H1 (cell line): ENCODE results near the gene SMIM32. TPM values are rescaled to one million over a fixed set of nuclear protein-coding genes. Genes with fewer than 3 reads are reported as not detected.

Experiments
- CTCF ChIA-PET: fragments of 300-600 bp; sonication (Branson Sonifier 250); formaldehyde crosslinking; loops from one replicate; lab custom pipeline; 2021; ENCODE audit not compliant: partially characterized antibody; lab: Charles Lee
- POLR2A ChIA-PET: fragments of 300-600 bp; sonication (Branson Sonifier 250); formaldehyde crosslinking; loops from one replicate; lab custom pipeline; 2021; ENCODE audit warnings: inconsistent platforms; ENCODE audit not compliant: partially characterized antibody; lab: Charles Lee
- DNase-seq, 2 experiments: peaks; one replicate each; pipeline versions ENCODE4 v3.0.0 to v3.0.0-alpha.2; 2010 to 2022; ENCODE audit warnings: low spot score in 2 of 2, low read depth in 1 of 2, mixed read lengths in 1 of 2
- FAIRE-seq: peaks from 2 replicates; lab custom pipeline; 2011; peaks lifted over from hg19 to GRCh38; lab: Jason Lieb, UNC
- H2AFZ ChIP-seq: 2 replicates; pipeline ENCODE4 v1.8.1; 2012; ENCODE audit warnings: low read length, inconsistent platforms
- H2AK5ac ChIP-seq: 2 replicates; pipeline ENCODE4 v1.6.1; 2013; ENCODE audit warnings: low read depth, low read length
- H2BK120ac ChIP-seq: replicated peaks from 2 replicates; pipeline ENCODE3; 2013; ENCODE audit warnings: low read depth, low read length, inconsistent platforms
- H2BK12ac ChIP-seq: 2 replicates; pipeline ENCODE4 v1.6.1; 2013; ENCODE audit warnings: low read depth, low read length
- H2BK15ac ChIP-seq: 2 replicates; pipeline ENCODE4 v1.6.1; 2013; ENCODE audit warnings: low read length
- H2BK20ac ChIP-seq: 2 replicates; pipeline ENCODE4 v1.6.1; 2013; ENCODE audit warnings: low read length
- H2BK5ac ChIP-seq: 2 replicates; pipeline ENCODE4 v1.6.1; 2013; ENCODE audit warnings: low read depth, low read length
- H3K14ac ChIP-seq: 2 replicates; pipeline ENCODE4 v1.6.1; 2013; ENCODE audit warnings: inconsistent platforms; ENCODE audit not compliant: insufficient read length
- H3K18ac ChIP-seq: 2 replicates; pipeline ENCODE4 v1.6.1; 2013; ENCODE audit warnings: low read length; ENCODE audit errors: extremely low read depth
- H3K23ac ChIP-seq: 2 replicates; pipeline ENCODE4 v1.6.1; 2013; ENCODE audit warnings: inconsistent platforms; ENCODE audit not compliant: insufficient read length
- H3K23me2 ChIP-seq: 2 replicates; pipeline ENCODE4 v1.6.1; 2013; ENCODE audit warnings: low read depth, low read length
- H3K27ac ChIP-seq: 2 replicates; pipeline ENCODE4 v1.6.1; 2011; ENCODE audit warnings: low read depth, low read length, inconsistent platforms
- H3K27me3 ChIP-seq, 4 experiments: replicated peaks in 1 of 4; 1 replicate in 1 of 4; 2 replicates in 3 of 4; pipeline versions ENCODE4 v1.6.1 to v1.8.1; 2011 to 2013; ENCODE audit warnings: low read length in 3 of 4, mild to moderate bottlenecking in 3 of 4, inconsistent platforms in 2 of 4, mixed read lengths in 2 of 4, moderate library complexity in 1 of 4; ENCODE audit not compliant: control insufficient read depth in 3 of 4, insufficient read depth in 3 of 4; ENCODE audit errors: extremely low read depth in 1 of 4
- H3K36me3 ChIP-seq, 4 experiments: 2 replicates each; pipeline versions ENCODE4 v1.6.1 to v1.8.1; 2011 to 2013; ENCODE audit warnings: mild to moderate bottlenecking in 4 of 4, low read length in 3 of 4, moderate library complexity in 2 of 4, control low read depth in 1 of 4, inconsistent platforms in 1 of 4; ENCODE audit not compliant: insufficient read depth in 4 of 4, control insufficient read depth in 2 of 4
- H3K4ac ChIP-seq: replicated peaks from 2 replicates; pipeline ENCODE3; 2013; ENCODE audit warnings: low read length, low read depth, mixed read lengths, inconsistent platforms; ENCODE audit not compliant: insufficient read length
- H3K4me1 ChIP-seq, 4 experiments: replicated peaks in 1 of 4; 1 replicate in 1 of 4; 2 replicates in 3 of 4; pipeline versions ENCODE4 v1.6.1 to v1.8.1; 2011 to 2013; ENCODE audit warnings: low read length in 3 of 4, inconsistent platforms in 2 of 4, mixed read lengths in 1 of 4; ENCODE audit not compliant: insufficient read depth in 4 of 4, control insufficient read depth in 3 of 4
- H3K4me2 ChIP-seq, 2 experiments: 2 replicates each; pipeline versions ENCODE4 v1.6.1 to v1.8.1; 2011 to 2013; ENCODE audit warnings: low read depth in 2 of 2, low read length in 2 of 2, control low read depth in 1 of 2, inconsistent platforms in 1 of 2, mild to moderate bottlenecking in 1 of 2; ENCODE audit not compliant: insufficient read depth in 1 of 2
- H3K4me3 ChIP-seq, 4 experiments: fragments of 200-600, 300-600 bp in 1 of 4; sonication (generic), shearing (Covaris generic), sonication (Bioruptor Twin) in 1 of 4; 2 replicates each; pipeline versions ENCODE4 v1.5.1 to v1.8.1; 2011 to 2016; ENCODE audit warnings: low read length in 4 of 4, low read depth in 3 of 4, control low read depth in 2 of 4, inconsistent platforms in 2 of 4, mild to moderate bottlenecking in 2 of 4, mixed read lengths in 1 of 4, moderate library complexity in 1 of 4; ENCODE audit not compliant: insufficient read depth in 2 of 4; ENCODE audit errors: extremely low read depth in 1 of 4
- H3K56ac ChIP-seq: replicated peaks from 2 replicates; pipeline ENCODE3; 2013; ENCODE audit warnings: low read depth, mild to moderate bottlenecking, mixed read lengths, low read length, inconsistent platforms; ENCODE audit not compliant: insufficient read length
- H3K79me1 ChIP-seq: 2 replicates; pipeline ENCODE4 v1.6.1; 2013; ENCODE audit warnings: low read depth, low read length, control low read depth
- H3K79me2 ChIP-seq, 2 experiments: 2 replicates each; pipeline versions ENCODE4 v1.6.1 to v1.8.1; 2012 to 2013; ENCODE audit warnings: low read length in 2 of 2, mild to moderate bottlenecking in 2 of 2, inconsistent platforms in 1 of 2; ENCODE audit not compliant: insufficient read depth in 2 of 2, control insufficient read depth in 1 of 2
- H3K9ac ChIP-seq, 4 experiments: replicated peaks in 1 of 4; 1 replicate in 1 of 4; 2 replicates in 3 of 4; pipeline versions ENCODE4 v1.6.1 to v1.8.1; 2011 to 2013; ENCODE audit warnings: low read depth in 3 of 4, low read length in 3 of 4, control low read depth in 2 of 4, mild to moderate bottlenecking in 2 of 4, moderate library complexity in 2 of 4, inconsistent platforms in 1 of 4; ENCODE audit errors: extremely low read depth in 1 of 4
- H3K9me3 ChIP-seq, 2 experiments: 2 replicates each; pipeline versions ENCODE4 v1.6.1 to v1.8.1; 2012 to 2013; ENCODE audit warnings: mild to moderate bottlenecking in 2 of 2, moderate library complexity in 2 of 2, control low read depth in 1 of 2, inconsistent platforms in 1 of 2, low read depth in 1 of 2, low read length in 1 of 2, mixed read lengths in 1 of 2; ENCODE audit not compliant: insufficient read depth in 2 of 2
- H4K20me1 ChIP-seq, 2 experiments: replicated peaks in 1 of 2; 2 replicates each; pipeline versions ENCODE3 to v1.8.1; 2011 to 2013; ENCODE audit warnings: inconsistent platforms in 2 of 2, low read length in 2 of 2, mild to moderate bottlenecking in 1 of 2; ENCODE audit not compliant: insufficient read depth in 2 of 2, control insufficient read depth in 1 of 2
- H4K5ac ChIP-seq: 2 replicates; pipeline ENCODE4 v1.6.1; 2013; ENCODE audit warnings: low read length, low read depth, mixed read lengths, inconsistent platforms; ENCODE audit not compliant: insufficient read length
- H4K8ac ChIP-seq: 2 replicates; pipeline ENCODE4 v1.8.0; 2013; ENCODE audit warnings: mild to moderate bottlenecking, moderate library complexity, low read length, inconsistent platforms; ENCODE audit not compliant: insufficient read depth; ENCODE audit errors: extremely low read depth
- H4K91ac ChIP-seq: replicated peaks from 2 replicates; pipeline ENCODE3; 2013; ENCODE audit warnings: low read length, mixed read lengths, inconsistent platforms; ENCODE audit not compliant: insufficient read length
- CHD1 ChIP-seq: IDR thresholded peaks from 2 replicates; pipeline ENCODE4 v1.6.1; 2012; ENCODE audit warnings: low read depth, low read length, improper control_type of control experiment
- CTCF ChIP-seq, 3 experiments: IDR thresholded peaks; 1 replicate in 2 of 3; 2 replicates in 1 of 3; pipeline versions ENCODE4 v1.5.1 to v1.6.1; 2011; ENCODE audit warnings: low read length in 3 of 3, mild to moderate bottlenecking in 3 of 3, inconsistent platforms in 2 of 3, low read depth in 1 of 3, moderate library complexity in 1 of 3; ENCODE audit not compliant: insufficient read depth in 1 of 3; ENCODE audit errors: control extremely low read depth in 1 of 3
- EZH2 ChIP-seq: fragments of 200-600 bp; sonication (generic); IDR thresholded peaks from 2 replicates; pipeline ENCODE4 v1.7.1; 2012; ENCODE audit warnings: low read depth, mild to moderate bottlenecking, moderate library complexity, low read length, inconsistent platforms; ENCODE audit not compliant: severe bottlenecking
- JUN ChIP-seq: IDR thresholded peaks from 2 replicates; pipeline ENCODE4 v1.6.1; 2011; ENCODE audit warnings: low read depth, mild to moderate bottlenecking, improper control_type of control experiment, low read length
- JUND ChIP-seq: IDR thresholded peaks from 2 replicates; pipeline ENCODE4 v1.6.1; 2011; ENCODE audit warnings: mild to moderate bottlenecking, improper control_type of control experiment, low read length
- NANOG ChIP-seq: IDR thresholded peaks from 2 replicates; pipeline ENCODE4 v1.6.1; 2011; ENCODE audit warnings: low read length, low read depth, mild to moderate bottlenecking, inconsistent platforms; ENCODE audit not compliant: insufficient read depth, poor library complexity, severe bottlenecking
- POLR2A ChIP-seq, 2 experiments: IDR thresholded peaks; 1 replicate in 1 of 2; 2 replicates in 1 of 2; pipeline ENCODE4 v1.6.1; 2011; ENCODE audit warnings: low read depth in 2 of 2, low read length in 2 of 2, mild to moderate bottlenecking in 2 of 2; ENCODE audit errors: control extremely low read depth in 1 of 2
- SIRT6 ChIP-seq: IDR thresholded peaks from one replicate; pipeline ENCODE4 v1.7.1; 2012; ENCODE audit warnings: low read length, inconsistent platforms
- TBP ChIP-seq: IDR thresholded peaks from 2 replicates; pipeline ENCODE4 v1.6.1; 2011; ENCODE audit warnings: low read depth, low read length, improper control_type of control experiment
- ZNF274 ChIP-seq: IDR thresholded peaks from 2 replicates; pipeline ENCODE4 v1.7.0; 2012; ENCODE audit warnings: low read length, borderline replicate concordance; ENCODE audit errors: extremely low read depth
- WGBS, 2 experiments: shearing (Covaris generic) in 1 of 2; methylation state at CpG; one replicate each; pipeline versions ENCODE4 v1.1.6 to v1.1.7; 2013 to 2015; ENCODE audit warnings: low lambda C conversion rate in 2 of 2, mixed read lengths in 2 of 2, inconsistent platforms in 1 of 2, low coverage in 1 of 2, missing lambda C conversion rate in 1 of 2; ENCODE audit not compliant: insufficient replicate concordance in 2 of 2, insufficient coverage in 1 of 2, insufficient read length in 1 of 2; ENCODE audit errors: extremely low coverage in 1 of 2, missing lambda C conversion rate in 1 of 2; 5-methylcytosine and 5-hydroxymethylcytosine counted together
- polyA plus RNA-seq, 7 experiments: library from polyadenylated mRNA; depleted of rRNA in 3 of 7; stranded (reverse) in 5 of 7; unstranded in 2 of 7; fragments of >200 nt in 5 of 7; fragments of 200-250 nt in 2 of 7; gene quantifications; 1 replicate in 5 of 7; 2 replicates in 1 of 7; 4 replicates in 1 of 7; pipeline versions ENCODE4 v1.2.1 to v1.2.3, GENCODE V29; 2011 to 2013; ENCODE audit warnings: missing spikeins in 2 of 7, mixed read lengths in 2 of 7
- total RNA-seq: library from RNA; stranded (reverse); fragmentation: NEBNext Ultra II Directional; extraction: Animal tissue kit (Norgen Biotek cat#: 25700); gene quantifications from 2 replicates; pipeline ENCODE4 v1.2.1, GENCODE V29; 2021

Gene SMIM32
- total and polyA plus RNA-seq, 2 of the 8 experiments (the other 6 are each of a cell fraction or from before 2014, with no cell fraction given) = 0.09 to 0.22 TPM

- Histone ChIP-seq H3K27me3 (no peaks in the 10 kb centered on the region), H3K23ac (no peak overlapping the region), H2BK15ac (no peak overlapping the region), H3K18ac (no peak overlapping the region), H3K36me3 (peaks cover 4 to 36% (median 20%) of the 10 kb centered on the region in 4 experiments; a peak in 7 of 8 replicates), H4K8ac (no peak overlapping the region), H2BK12ac (no peak overlapping the region), H3K56ac (no peak overlapping the region), H3K4me3 (no peak overlapping the region), H4K5ac (no peak overlapping the region), H3K23me2 (no peaks in the 10 kb centered on the region), H3K4ac (no peak overlapping the region), H3K79me1 (peaks cover 2% of the 10 kb centered on the region), H2BK120ac (no peak overlapping the region), H3K4me2 (no peak overlapping the region), H3K79me2 (peaks cover 0 to 58% of the 10 kb centered on the region in 2 experiments; a peak in 2 of 4 replicates), H3K14ac (no peak overlapping the region), H3K4me1 (no peaks in the 10 kb centered on the region), H4K91ac (no peak overlapping the region), H2AFZ (no peak overlapping the region), H2AK5ac (no peak overlapping the region), H3K9me3 (peaks cover 0 to 3% of the 10 kb centered on the region in 2 experiments; a peak in 1 of 4 replicates), H3K9ac (no peak overlapping the region), H4K20me1 (peaks cover 5 to 12% of the 10 kb centered on the region in 2 experiments), H2BK20ac (no peak overlapping the region), H3K27ac (no peak overlapping the region), H2BK5ac (no peak overlapping the region)
- WGBS, 2 experiments = 100% methylated on average over 1 of the region's 1 CpG; no CpG with 5 or more reads in 1 of the 2 experiments
- POLR2A ChIA-PET = no interaction called here
- DNase-seq (no peak), FAIRE-seq (no peak)
- TF ChIP-seq SIRT6 = no peak
- TF ChIP-seq CHD1 = no peak
- TF ChIP-seq JUND = no peak
- no peak for TF ChIP-seq ZNF274
- no peak for TF ChIP-seq EZH2
- TF ChIP-seq CTCF (IDR thresholded peaks at IDR 0.05; ENCODE audit: control extremely low read depth in 1 of 3, insufficient read depth in 1 of 3, low read depth in 1 of 3, low read length in 3 of 3) = no peak
- no peak for TF ChIP-seq TBP
- no peak for TF ChIP-seq POLR2A (IDR thresholded peaks at IDR 0.05; ENCODE audit: control extremely low read depth in 1 of 2, low read depth in 2 of 2, low read length in 2 of 2)
- no peak for TF ChIP-seq NANOG
- TF ChIP-seq JUN = no peak
- CTCF ChIA-PET = interaction anchor here (0.8 to 1.2 kb wide), 3 partner anchors 27 to 91 kb away, joined by 3 read pairs; no protein-coding TSS in a partner anchor
Observed at GRCh38 chr5:136155761-136156160, 37.2 kb downstream of the SMIM32 start.
